Suprapubic skin (tissue), 3 donors: ENCODE measurements around the gene SNRNP70.

ENCODE experiments used
- CTCF ChIP-seq, 2 donors: fragments of 200-600 bp in 1 of 2; fragments of 450-650 bp in 1 of 2; sonication (generic) in 1 of 2; IDR thresholded peaks; one replicate each; pipeline ENCODE4 v1.5.1; 2016 to 2019; ENCODE audit warnings: antibody characterized with exemption in 2 of 2, mild to moderate bottlenecking in 1 of 2, moderate library complexity in 1 of 2
- POLR2AphosphoS5 ChIP-seq, 3 donors: sonication (generic); formaldehyde crosslinking; IDR thresholded peaks; one replicate each; pipeline ENCODE4 v1.6.1; 2017; ENCODE audit warnings: antibody characterized with exemption in 3 of 3

DNA sequence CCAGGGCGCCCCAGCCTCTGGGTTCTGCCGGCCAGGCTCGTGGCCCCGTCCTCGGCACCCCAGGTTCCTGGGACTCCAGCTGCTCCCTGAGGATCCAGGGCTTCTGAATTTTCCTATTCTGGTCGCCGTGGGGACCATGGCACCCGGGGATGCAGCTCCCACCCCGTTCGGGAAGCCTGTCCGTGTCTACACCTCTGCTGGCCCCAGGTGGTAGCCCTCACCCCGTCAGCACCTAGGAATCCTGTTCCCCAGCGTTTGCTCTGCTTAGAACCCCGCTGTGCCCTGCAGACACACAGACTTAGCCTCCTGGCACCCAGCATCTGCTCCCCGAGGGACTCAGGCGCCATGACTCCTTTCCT is 35.1 kb downstream of the SNRNP70 start:
- TF ChIP-seq CTCF (IDR thresholded peaks at IDR 0.05) (no peak), POLR2AphosphoS5 (IDR thresholded peaks at IDR 0.05) (no peak)
